OCI-LY3 (cell line): Measurements from ENCODE around the gene OGFOD1.

Source experiments
- CTCF ChIP-seq: fragments of 200-600, 300-600 bp; sonication (generic); IDR thresholded peaks from 2 replicates; pipeline ENCODE4 v1.5.1; 2014; ENCODE audit warnings: antibody characterized with exemption, low read length, low read depth
- EZH2phosphoT487 ChIP-seq: fragments of 200-600 bp; shearing (Covaris generic); IDR thresholded peaks from 2 replicates; pipeline ENCODE4 v1.6.1; 2018; ENCODE audit warnings: antibody characterized with exemption, mixed run types, low read depth

GRCh38 chr16:56425439-56425832, 25.9 kb upstream of the OGFOD1 start, which contains the start of gene AMFR:
- TF ChIP-seq CTCF (peak; percentile 25), EZH2phosphoT487 (no peak)
